NCI-H2029 treated with DMSO at 0.1 percent for 48 hours (cell line): Measurements from ENCODE around the gene PRRC2B.

Source experiments
- DNase-seq: peaks from one replicate; lab custom pipeline; 2025; lab: John Stamatoyannopoulos, UW

PRRC2B gene

DNA sequence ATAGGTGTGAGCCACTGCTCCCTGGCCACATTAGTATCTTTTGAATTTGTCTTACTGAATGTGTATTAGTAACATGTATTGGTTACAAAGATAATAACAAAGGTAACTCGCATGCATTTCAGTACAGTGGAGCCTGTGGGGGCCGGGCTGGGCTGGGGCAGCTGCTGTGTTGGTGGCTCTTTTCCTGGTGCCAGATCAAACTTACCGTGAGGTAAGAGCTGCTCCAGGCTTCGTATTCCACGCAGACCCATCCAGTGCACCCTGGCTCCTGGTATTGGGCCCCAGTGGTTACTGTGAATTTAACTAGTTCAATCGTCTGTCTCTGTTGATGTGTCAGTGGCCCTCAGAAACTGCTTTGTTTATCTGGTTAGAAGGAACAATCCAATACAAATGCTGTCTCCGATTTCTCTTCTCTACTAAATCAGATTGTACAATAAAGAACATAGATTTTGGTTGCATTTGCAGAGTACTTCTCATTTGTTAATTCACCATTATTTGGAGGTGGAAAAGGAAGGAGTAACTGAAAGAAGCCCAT, 15.6 kb downstream of the PRRC2B start:
- no peak for DNase-seq

DNA sequence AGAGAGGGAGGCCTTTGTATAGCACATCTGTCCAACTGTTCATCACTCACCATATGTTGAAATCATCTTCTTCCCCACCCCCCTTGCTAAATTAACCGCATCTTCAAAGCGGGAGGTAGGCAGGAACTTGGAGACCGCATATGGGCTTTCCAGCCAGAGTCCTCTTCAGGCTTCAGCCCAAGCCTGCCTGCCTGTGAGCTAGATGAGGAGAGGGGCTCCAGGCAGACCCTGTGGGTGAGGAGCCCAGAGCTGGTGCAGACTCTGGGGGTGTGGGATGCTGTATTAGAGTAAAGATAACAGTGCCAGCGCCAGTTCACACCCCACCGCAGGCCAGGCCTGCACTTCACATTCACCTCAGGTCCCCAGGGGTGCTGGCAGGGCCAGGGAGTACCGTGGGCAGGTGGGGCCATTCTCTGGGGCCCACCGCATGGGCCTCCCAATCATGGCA, 16.2 kb downstream of the PRRC2B start:
- no peak for DNase-seq

DNA sequence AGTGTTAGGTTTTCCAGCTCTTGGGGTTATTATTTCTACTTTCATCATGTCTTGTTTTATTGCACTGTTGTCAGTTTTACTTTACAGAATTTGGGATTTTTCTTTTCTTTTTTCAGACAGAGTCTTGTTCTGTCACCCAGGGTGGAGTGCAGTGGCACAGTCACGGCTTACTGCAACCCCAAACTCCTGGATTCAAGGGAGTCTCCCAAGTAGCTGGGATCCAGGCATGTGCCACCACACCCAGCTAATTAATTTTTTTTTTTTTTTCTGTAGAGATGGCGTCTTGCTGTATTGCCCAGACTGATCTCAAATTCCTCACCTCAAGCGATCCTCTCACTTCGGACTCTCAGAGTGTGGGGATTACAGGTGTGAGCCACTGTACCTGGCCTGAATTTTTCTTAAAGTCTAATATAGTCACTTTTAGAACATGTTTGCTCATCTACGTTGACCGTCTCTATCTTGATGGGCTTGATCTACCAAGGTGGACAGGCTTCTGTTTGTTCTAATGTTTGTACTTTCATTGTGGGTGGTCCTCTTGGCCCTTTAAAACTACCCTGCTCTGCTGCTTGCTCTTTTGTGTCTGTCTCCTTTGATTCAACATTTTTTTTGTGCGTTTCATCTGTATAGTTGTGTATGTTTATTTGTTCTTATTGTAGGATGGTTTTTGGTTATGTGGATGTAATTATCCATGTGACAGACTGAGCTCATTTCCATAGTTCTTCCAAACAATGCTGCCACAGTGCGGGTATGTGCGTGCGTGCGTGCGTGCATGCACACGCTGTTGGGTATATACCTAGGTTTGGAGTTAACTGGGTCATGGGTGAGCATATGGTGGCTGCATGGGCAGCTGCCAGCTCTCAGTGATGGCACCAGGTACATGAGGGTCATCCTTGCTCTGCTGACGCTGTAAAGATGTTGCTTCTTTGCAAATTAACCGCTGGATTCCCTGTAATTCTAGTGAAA, 18.1 kb downstream of the PRRC2B start:
- no peak for DNase-seq

DNA sequence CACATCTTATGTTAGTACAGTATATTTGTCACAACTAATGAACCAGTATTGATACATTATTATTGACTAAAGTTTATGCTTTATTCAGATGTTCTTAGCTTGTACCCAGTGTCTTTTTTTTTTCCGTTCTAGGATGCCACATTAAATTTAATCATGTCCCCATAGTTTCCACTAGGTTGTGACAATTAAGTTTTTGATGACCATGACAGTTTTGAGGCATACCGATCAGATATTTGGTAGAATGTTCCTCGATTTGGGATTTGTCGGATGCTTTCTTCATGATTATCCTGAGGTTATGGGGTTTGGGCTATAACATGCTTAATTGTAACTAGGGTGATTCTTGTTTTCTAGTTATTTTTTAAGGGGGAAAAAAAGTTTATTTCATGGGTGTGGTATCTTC, 22.6 kb downstream of the PRRC2B start:
- no peak for DNase-seq

DNA sequence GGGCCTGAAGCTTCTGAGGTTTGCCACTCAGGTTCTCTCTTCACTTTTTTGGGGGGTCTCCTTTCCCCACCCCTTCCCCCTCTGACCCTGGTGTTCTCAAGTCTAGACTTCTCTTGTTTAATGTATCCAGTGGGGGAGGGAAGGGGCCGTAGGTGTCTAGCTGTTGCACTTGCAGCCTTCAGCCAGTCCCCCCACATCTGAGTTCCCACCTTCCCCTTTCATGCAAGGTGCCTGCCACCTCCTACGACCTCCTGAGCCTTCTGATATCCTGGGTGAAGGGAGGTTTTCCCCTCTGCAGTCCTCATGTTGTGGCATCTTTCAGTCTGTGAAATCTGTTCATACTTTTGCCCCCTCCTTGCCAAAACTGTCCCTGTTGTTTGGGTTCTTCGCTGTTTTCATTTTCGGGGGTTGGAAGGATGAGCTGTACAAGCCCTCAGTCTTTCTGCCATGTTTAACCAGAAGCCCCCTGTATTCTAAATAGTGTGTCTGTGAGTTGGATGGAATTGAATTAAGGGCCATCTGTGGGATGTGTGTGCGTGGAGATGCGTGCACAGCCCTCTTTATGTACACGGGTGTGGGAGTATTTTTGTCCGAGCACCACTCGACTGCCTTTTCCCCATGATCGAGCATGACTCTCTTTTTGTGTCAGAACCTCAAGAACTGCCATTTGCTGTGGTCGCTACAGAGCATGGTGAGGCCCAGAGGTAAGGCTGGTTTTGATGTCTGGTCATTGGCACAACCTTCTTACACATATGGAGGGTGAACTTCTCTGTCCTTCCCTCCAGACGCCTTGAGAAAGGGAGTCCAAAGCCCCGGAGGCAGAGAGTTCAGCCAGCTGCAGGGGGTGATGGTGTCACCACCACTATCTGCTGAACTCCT, 23.6 kb downstream of the PRRC2B start:
- no peak for DNase-seq

DNA sequence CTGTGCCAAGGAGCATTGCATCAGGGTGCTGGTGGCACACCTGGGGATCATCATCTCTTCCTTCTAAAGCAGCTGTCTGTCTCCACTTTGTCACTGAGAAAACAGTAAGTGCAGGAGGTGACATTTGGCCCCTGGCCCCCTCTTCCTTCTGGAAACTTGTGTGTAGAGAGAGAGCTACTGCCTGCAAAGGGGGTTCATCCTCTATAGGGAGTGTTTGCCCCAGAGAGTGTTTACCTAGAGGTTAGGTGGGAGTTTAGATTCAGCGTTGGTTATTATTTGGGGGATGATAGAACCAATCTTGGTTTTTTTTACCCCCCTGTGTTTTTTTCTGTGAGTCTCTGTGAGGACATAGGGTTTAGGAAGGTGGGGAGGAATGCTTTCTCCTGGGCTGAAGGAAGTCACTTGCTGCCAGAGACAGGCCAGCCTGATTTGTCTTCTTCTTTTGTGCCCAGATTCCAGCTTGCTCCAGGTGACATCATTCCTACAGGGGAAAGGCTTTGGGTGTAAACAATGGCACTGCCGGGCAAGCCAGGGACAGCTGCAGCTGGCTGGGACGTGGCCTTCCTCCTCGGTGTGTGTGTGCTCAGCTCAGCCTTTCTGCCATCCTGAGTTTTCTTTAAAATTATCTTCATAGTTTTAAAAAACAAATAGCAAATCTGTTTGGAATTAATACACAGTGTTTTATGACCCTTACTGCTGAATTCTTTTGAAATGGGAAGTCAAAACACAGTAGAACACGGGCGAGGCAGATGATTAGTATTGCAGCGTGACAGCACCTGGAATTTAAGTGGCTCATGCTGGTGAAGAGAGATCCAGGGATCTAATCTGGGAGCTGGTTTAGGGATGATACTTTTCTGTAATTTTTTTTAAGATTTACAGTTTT, 24.5 kb downstream of the PRRC2B start:
- DNase-seq = peak; percentile 57

DNA sequence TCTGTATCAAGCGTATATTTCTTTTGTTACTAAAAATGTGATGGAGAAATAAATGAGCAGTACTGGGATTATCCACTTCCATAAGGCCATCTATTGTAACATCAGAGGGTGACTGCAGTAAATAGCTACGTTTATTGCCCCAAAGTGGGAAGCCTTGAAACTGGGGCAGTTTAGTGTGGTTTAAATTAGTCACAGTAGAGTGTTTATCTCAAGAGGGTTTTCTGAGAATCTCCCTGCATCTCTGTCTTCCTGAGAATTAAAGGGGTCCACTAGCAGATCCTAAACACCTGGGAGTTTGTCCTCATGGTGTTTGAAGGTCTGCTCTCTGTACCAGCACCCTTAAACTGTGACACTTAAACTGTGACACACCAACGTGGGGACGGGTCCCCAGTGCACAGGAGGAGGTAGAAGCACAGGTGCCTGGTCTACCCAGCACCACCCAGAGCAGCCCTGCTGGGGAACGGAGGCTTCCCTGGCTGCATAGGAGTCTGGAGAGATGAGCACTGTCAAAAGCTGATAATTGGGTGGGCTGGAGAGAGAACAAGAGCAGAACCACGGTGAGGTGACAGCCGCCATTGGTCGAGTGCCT, 25.2 kb downstream of the PRRC2B start:
- DNase-seq = no peak

DNA sequence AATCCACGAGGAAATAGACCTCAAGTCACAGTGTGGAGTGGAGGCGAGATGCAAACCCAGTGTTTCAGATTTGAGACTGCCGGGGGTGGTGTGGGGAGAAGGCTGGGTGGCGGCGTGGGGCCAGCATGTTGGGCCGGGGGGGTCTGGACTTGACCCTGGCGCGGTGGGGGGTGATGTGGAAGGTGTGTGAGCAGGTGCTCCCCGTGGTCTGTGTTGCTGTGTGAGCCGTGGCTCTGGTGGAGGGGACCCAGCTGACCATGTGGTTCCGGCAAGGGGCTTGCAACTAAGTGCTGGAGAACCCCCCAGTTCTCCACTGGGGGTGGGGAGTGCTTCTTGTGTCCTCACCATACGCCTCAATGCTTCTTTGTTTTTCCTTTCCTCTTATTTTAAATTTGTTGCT, 25.8 kb downstream of the PRRC2B start:
- no peak for DNase-seq

DNA sequence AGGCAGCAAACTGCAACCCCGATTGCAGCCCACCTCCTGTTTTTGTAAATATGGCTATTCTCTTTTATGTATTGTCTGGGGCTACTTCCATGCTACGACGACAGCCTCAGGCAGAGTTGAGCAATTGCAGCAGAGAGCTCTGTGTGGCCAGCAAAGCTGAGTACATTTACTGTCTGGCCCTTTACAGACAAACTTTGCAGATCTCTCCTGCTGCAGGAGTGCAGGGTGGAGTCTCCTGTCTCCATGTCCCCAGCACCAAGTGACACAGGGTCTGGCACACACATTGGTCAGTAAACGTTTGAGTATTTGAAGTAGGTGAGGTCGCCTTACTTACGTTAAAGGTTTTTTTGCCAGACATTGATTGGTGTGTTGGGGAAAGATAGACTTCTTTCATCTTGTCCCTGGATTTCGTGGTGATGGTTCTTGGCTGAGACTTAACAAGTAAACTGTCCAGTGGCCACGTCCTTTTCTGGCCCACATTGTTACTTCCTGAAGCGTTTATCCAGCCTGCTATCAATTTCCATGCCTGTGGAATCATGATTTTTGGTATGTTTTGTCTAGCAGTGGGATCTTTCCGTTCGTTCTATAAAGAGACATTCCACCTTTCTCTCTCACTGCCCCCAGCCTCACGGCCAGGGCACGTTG, 27.2 kb downstream of the PRRC2B start:
- DNase-seq = no peak

DNA sequence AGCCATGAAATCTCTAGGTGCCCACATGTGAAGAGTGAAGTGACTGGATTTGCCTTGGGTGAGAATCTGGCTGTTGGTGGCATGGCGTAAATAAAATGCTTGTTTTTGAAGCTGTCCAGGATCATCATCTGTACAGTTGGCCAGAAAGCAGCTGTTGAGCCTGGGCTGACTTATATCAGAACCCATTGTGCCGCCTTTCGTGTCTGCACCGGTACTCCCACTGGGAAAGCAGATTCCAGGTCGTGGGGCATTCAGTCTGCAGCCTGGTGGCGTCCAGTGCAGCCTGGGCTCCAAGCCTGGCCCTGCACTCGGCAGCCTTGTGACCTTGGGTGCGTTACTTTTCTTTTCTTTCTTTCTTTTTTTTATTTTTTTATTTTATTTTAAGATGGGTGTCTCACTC, 27.8 kb downstream of the PRRC2B start:
- no peak for DNase-seq

DNA sequence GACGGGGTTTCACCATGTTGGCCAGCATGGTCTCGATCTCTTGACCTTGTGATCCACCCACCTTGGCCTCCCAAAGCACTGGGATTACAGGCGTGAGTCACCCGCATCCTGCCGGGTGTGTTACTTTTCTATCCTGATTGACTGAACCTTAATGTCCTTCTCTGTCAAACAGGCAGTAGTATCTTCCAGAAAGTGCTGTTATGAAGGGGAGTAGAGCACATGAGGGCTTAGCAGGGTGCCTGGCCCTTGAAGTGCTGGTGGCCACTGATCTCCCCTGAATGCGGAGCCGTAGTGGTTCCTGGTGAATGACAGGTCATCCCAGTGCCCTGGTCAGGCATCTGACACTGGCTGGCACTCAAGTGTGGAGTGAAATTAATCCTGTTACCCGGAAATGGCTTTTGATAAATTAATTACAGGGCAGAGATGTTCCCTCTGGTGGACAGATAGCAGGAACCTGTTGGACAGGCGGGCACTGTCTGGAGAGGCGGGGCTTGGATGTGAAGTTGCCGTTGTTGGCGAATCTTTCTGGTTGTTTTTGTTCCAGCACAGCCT, 28.4 kb downstream of the PRRC2B start:
- no peak for DNase-seq

DNA sequence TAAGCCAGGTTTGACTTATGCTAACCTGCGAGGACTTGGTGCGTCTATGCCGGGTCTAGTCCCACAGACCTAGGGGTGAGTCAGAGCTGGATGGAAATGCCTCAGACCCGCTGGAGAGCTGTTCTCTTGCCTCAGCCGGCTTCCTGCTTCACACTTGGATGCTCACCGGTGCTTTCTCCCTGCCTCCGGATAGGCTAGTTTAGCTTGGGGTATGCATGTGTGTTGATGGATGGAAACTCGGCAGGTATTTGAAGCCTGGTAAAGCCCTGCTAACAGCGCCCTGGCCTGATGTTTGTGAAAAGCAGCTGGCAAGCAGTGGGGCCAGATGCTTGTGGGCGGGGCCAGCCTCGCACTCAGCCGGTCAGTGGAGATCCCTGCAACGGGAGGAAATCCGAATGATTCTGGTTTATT, 29.3 kb downstream of the PRRC2B start:
- DNase-seq = peak; percentile 37

DNA sequence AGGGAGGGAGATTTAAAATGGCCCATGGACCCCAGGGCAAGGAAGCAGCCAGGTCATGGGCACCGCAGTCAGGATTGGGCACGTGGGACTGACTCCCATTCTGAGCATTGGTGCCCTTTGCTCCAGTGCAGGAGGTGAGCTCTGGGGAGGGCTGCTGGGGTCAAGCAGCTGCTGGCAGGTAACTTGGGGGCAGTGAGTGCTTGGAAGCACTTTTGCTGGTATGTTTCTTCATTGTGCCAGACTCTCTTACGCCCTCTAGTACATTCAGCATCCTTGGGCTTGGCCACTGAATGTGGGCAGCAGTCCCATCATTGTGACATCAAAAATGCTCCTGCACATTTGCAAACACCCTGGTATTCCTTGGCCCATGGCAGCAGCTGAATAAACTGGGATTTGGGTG, 32.7 kb downstream of the PRRC2B start:
- DNase-seq = no peak

DNA sequence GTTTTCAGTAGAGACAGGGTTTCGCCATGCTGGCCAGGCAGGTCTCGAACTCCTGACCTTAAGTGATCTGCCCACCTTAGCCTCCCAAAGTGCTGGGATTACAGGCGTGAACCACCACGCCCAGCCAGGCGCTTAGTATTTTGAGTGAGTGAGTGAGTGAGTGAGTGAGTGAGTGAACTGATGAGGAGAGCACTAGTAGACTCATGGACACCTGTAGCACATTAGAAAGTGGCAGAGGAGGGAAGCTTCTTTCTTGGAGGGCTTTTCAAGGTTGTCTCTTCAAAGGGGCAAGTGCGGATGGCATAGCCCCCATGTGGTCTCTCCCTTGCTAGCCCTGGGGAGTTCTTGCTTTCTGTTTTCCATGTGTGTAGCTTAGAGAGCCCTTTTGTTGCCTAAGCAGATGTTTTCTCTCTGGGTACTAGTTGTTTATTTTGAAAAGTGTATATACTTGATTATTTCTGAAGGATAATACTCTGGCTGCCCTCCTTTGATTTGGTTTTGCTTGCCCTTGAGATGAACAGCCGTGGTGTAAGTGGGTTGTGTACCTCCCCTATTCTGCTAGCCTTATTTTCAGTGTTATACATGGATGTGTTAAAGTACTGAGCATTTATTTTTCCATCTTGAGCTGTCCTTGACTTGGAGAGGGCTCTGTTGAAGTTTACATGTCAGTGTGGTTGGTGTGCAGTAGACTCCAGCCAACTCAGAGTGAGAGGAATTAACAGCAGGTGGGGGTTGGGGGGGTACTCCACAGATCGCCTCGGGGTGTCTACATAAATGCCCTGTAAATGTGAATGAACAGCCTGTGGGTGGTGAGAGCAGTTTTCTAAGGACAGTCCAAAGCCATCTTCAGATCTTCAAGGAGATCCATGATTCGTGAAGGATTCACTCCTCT, 35.5 kb downstream of the PRRC2B start:
- no peak for DNase-seq

DNA sequence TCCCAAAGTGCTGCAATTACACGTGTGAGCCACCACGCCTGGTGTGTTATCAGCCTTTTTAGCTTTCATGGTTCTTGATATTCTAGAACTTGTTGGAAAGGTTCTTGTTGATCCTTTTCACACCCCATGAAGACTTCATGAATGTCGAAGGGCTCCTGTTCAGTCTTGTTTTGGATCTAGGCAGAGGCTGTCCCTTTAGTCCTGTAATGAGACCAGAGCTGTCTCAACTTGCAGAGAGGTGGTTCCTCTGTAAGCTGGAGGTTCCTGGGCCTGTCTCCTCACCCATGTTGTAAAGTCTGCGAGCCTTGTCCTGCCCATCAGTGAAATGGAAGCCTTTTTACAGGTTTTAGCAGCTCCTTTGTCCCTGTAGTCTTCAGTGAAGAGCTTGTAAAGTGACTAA, 38.2 kb downstream of the PRRC2B start:
- no peak for DNase-seq

DNA sequence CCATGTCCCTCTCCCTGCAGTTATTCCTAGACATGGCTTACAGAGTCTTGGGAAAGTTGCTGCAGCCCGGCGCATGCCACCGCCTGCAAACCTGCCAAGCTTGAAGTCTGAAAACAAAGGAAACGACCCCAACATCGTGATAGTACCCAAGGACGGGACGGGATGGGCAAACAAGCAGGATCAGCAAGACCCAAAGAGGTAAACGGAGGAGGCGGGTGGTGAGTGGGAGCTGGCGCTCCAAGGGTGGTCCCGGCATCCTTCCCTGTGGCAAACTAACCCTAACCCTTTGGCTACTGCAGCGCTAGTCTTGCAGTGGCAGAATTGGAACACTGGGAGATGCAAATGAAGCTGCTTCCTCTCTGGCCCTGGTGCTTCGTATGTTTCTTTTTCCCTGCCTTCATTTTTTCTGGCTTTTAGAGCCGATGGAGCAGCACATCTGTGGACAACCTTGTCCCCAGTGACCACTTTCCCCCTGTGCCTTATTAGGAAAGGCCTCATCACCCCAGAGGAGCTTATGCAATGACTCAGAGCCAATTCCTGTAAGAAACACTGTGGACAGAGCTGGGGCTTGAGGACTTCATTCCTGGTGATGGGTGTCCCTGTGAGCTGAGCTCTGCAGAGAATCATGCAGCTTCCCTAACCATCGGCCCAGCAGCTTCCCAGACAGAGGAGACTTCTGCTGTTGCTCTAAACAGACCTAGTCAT, 38.9 kb downstream of the PRRC2B start:
- no peak for DNase-seq

DNA sequence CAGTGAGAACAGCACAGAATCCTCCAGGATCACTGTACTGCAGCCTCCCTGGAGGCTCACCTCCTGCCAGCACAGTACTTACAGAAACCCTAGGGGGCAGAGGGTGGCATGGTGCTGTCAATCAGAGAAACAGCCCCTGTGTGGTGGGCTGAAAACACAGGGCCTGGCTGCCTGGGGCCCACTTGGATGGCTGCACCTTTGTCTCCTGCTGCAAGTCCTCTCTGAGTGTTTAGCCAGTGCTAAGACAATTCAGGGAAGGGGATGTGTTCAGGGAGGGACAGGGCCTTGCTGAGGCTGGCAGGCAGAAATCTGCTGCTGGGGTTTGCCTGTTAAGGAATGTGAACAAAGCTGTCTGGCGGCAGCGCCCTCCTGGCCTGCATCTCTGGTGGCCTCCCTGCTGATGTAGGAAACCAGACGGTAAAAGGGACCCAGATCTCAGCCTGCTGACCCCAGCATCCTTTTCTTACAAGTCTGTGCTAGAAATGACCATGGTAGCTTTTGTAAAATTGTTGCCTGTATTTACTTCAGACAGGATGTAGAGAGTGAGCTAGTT, 39.5 kb downstream of the PRRC2B start:
- no peak for DNase-seq

DNA sequence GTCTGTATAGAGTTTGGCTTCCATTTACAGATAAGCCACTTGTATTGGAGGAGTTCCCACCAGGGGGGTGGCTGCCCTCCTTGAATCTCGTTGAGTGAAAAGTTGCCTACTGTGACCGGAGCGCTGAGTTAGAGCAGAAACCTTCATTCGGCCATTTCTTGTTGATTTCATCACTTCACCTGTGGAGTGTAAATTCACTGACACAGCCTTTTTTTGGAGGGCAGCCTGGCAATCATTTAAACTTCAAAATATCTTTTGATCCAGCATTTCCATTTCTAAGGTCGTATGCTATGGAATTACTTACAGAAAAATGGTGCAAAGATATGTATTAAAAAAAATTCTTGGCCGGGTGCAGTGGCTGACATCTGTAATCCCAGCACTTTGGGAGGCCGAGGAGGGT, 40.8 kb downstream of the PRRC2B start:
- DNase-seq = no peak
